Esophagus muscularis mucosa (tissue), 4 donors: ENCODE data around the gene NTN3. TPM values are rescaled to one million over a fixed set of nuclear protein-coding genes. Genes with fewer than 3 reads are reported as not detected.
A peak's percentile ranks its signal among the peaks of the same experiment; 100 is the strongest.

Experiments
- DNase-seq: peaks from one replicate; pipeline ENCODE4 v3.0.0-alpha.2; 2017; ENCODE audit errors: extremely low spot score
- H3K27ac ChIP-seq, 4 donors: fragments of 200-600 bp; sonication (generic); replicated peaks in 1 of 4; 1 replicate in 3 of 4; 2 replicates in 1 of 4; pipeline ENCODE4 v1.5.1; 2016 to 2019; ENCODE audit warnings: mild to moderate bottlenecking in 1 of 4
- H3K27me3 ChIP-seq, 4 donors: fragments of 200-600 bp; sonication (generic); one replicate each; pipeline versions ENCODE4 v1.5.1 to v1.6.0; 2016 to 2019
- H3K36me3 ChIP-seq, 4 donors: fragments of 200-600 bp; sonication (generic); one replicate each; pipeline ENCODE4 v1.5.1; 2016 to 2019
- H3K4me1 ChIP-seq, 4 donors: fragments of 200-600 bp; sonication (generic); one replicate each; pipeline ENCODE4 v1.5.1; 2016 to 2019
- H3K4me3 ChIP-seq, 4 donors: fragments of 200-600 bp; sonication (generic); 1 replicate in 2 of 4; 2 replicates in 2 of 4; pipeline ENCODE4 v1.5.1; 2016 to 2019; ENCODE audit warnings: mild to moderate bottlenecking in 4 of 4, moderate library complexity in 1 of 4
- H3K9me3 ChIP-seq, 4 donors: fragments of 200-600 bp; sonication (generic); 1 replicate in 3 of 4; 2 replicates in 1 of 4; pipeline ENCODE4 v1.5.1; 2016 to 2019
- EP300 ChIP-seq: sonication (generic); formaldehyde crosslinking; IDR thresholded peaks from one replicate; pipeline ENCODE4 v1.6.1; 2017; ENCODE audit warnings: antibody characterized with exemption
- POLR2A ChIP-seq: fragments of 450-650 bp; IDR thresholded peaks from one replicate; pipeline ENCODE4 v1.6.1; 2017; ENCODE audit warnings: antibody characterized with exemption, moderate library complexity, mild to moderate bottlenecking, low read depth
- POLR2AphosphoS5 ChIP-seq, 2 donors: sonication (generic); formaldehyde crosslinking; IDR thresholded peaks; one replicate each; pipeline ENCODE4 v1.6.1; 2017; ENCODE audit warnings: antibody characterized with exemption in 2 of 2
- WGBS: methylation state at CpG from one replicate; pipeline ENCODE4 v1.1.5; 2018; 5-methylcytosine and 5-hydroxymethylcytosine counted together
- intact Hi-C: fragments of 100-400 bp; cut with DNase I; formaldehyde crosslinking; loops from one replicate; pipeline ENCODE4 v1.15.1; 2023
- total RNA-seq, 4 donors: library from RNA; depleted of rRNA; stranded (reverse); fragments of >200 nt; gene quantifications; one replicate each; pipeline versions ENCODE4 v1.1.0 to v1.2.1, GENCODE V29; 2016
- TF ChIP-seq, protein P1 (sequence below), 3 experiments: fragments of 200-600 bp in 2 of 3; fragments of 450-650 bp in 1 of 3; sonication (generic) in 2 of 3; IDR thresholded peaks; one replicate each; pipeline ENCODE4 v1.5.1; 2017 to 2019; ENCODE audit warnings: antibody characterized with exemption in 3 of 3, mild to moderate bottlenecking in 2 of 3, moderate library complexity in 1 of 3

The NTN3 gene
- total RNA-seq, 4 donors from 2014 or later: 0.19 to 0.42 (median 0.29) TPM; not detected in 1

DNA sequence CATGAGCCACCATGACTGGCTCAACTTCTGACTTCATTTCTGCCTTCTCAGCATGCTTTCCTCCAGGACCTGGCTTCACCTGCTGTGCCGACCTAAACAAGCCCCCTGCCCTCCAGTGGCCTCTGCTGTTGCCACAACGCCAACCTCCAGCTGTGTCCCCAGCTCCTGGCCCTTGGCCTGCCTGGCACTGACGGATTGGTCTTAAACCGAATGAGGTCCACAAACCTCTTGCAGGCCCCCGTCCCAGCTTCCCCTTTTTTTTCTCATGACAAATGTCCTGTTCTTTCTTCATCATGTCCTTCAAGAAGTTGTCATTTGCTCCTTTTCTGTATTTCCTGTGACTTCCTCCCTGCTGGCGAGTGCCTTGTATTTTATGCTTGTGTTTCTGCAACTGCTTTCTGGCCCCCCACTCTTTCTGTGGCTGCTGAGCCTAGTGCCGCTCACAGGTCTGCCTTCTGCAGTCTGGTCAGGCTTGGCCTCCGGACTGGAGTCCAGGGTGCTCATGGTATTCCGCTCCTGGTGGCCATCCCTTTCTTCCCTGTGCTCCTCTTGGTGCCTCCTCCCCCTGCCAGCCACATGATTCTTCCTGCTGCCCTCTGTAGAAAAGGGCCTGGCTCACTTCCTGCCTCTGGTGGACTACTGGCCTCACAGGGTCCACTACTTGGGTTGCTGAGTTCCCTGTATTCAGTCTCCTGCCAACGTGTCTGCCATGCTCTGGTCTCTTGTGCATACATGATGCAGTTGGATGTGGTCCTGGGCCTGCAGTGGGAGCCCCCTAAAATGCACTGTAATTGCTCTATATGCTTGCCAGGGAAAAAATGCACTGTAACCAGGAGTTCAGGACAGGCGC, 45.5 kb downstream of the NTN3 start:
- H3K4me1 ChIP-seq: peaks cover 70 to 85% (median 83%) of the 10 kb centered on the region in 4 donors
- no peak for DNase-seq
- intact Hi-C loops: no loop called here
- H3K27ac ChIP-seq: peak overlapping the region; percentile 96 to 100 (median 99)
- H3K4me3 ChIP-seq: peak overlapping the region; percentile 23 to 100 (median 91)
- H3K27me3 ChIP-seq: peaks cover 0 to 5% (median 0%) of the 10 kb centered on the region in 4 donors
- peaks cover 0 to 13% (median 9%) of the 10 kb centered on the region in 4 donors for H3K36me3 ChIP-seq
- H3K9me3 ChIP-seq: no peaks in the 10 kb centered on the region
- TF ChIP-seq EP300 (no peak), POLR2AphosphoS5 (IDR thresholded peaks at IDR 0.05) (no peak)
- TF ChIP-seq, protein P1, sequence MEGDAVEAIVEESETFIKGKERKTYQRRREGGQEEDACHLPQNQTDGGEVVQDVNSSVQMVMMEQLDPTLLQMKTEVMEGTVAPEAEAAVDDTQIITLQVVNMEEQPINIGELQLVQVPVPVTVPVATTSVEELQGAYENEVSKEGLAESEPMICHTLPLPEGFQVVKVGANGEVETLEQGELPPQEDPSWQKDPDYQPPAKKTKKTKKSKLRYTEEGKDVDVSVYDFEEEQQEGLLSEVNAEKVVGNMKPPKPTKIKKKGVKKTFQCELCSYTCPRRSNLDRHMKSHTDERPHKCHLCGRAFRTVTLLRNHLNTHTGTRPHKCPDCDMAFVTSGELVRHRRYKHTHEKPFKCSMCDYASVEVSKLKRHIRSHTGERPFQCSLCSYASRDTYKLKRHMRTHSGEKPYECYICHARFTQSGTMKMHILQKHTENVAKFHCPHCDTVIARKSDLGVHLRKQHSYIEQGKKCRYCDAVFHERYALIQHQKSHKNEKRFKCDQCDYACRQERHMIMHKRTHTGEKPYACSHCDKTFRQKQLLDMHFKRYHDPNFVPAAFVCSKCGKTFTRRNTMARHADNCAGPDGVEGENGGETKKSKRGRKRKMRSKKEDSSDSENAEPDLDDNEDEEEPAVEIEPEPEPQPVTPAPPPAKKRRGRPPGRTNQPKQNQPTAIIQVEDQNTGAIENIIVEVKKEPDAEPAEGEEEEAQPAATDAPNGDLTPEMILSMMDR (IDR thresholded peaks at IDR 0.05): no peak
- WGBS: 61% methylated on average over 10 of the region's 11 CpGs

DNA sequence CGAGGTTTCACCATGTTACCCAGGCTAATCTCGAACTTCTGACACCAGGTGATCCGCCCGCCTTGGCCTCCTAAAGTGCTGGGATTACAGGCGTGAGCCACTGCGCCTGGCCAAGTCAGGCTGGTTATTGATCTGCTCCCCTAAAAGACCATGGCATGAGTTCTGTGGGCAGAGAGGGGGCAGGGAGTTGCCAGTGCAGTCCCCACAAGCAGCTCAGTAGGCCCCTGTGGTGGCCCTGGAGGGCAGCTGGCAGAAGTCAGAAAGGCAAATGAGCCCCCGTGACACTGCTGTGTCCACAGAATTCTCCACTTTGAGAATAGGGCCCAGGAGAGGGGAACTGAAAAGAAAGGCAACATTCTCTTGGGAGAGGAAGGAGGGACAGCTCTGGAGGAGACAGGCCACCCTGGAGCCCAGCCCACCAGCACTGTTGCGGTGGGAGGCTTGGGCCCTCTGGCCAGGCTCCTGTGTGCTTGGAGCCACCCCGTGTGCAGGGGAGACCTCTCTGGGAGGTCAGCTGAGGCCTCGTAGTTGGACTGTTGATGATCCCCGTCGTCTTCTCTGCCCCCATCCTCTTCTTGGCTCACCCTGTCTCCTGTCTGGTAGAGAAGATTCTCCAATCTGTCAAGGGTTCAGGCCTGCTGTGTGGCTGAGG, 47.0 kb downstream of the NTN3 start:
- 72% methylated on average over 10 of the region's 12 CpGs for WGBS
- intact Hi-C loops: no loop called here
- Histone ChIP-seq H3K36me3 (peaks cover 0 to 21% (median 17%) of the 10 kb centered on the region in 4 donors), H3K9me3 (no peaks in the 10 kb centered on the region), H3K27ac (peak overlapping the region; percentile 92 to 100 (median 98)), H3K27me3 (peaks cover 0 to 5% (median 0%) of the 10 kb centered on the region in 4 donors), H3K4me1 (peaks cover 64 to 71% (median 69%) of the 10 kb centered on the region in 4 donors), H3K4me3 (no peak overlapping the region)
- no peak for DNase-seq
- TF ChIP-seq POLR2A (no peak), EP300 (no peak)
- TF ChIP-seq, protein P1 (IDR thresholded peaks at IDR 0.05): no peak

DNA sequence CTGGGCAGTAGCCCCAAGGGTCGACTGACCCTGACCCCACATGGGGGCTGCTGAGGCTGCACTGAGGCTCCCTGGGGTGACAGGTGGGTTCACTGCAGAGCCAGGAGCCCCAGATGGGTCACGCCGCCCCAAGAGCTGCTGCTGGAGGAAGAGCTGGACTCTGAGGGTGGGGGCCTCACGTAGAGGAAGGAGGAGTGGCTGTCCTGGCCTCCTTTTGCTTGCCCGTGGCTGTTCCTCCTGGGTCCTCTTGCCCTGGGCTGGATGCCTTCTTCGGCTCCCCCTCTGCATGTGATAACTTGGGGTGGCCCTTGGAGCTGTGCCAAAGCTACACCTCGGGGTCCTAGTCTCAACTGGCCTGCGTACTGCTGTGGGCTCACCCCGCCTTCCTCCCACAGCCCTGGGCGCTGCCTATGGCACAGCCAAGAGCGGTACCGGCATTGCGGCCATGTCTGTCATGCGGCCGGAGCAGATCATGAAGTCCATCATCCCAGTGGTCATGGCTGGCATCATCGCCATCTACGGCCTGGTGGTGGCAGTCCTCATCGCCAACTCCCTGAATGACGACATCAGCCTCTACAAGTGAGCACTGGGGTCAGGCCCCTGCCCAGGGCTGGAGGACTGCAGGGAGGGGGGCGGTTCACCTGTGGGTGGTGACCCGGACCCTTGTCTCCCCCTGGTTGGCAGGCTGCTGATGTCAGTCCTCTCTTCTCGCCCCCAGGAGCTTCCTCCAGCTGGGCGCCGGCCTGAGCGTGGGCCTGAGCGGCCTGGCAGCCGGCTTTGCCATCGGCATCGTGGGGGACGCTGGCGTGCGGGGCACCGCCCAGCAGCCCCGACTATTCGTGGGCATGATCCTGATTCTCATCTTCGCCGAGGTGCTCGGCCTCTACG, 48.0 kb downstream of the NTN3 start:
- DNase-seq: no peak
- 82% methylated on average over 34 of the region's 39 CpGs for WGBS
- intact Hi-C loops: no loop called here
- Histone ChIP-seq H3K27me3 (peaks cover 0 to 5% (median 0%) of the 10 kb centered on the region in 4 donors), H3K27ac (peak overlapping the region; percentile 92 to 100 (median 98)), H3K9me3 (no peaks in the 10 kb centered on the region), H3K4me3 (peak overlapping the region; percentile 65 to 87 (median 73)), H3K36me3 (peaks cover 0 to 31% (median 27%) of the 10 kb centered on the region in 4 donors), H3K4me1 (peaks cover 61 to 68% (median 67%) of the 10 kb centered on the region in 4 donors)
- TF ChIP-seq POLR2A: no peak
- TF ChIP-seq, protein P1 (IDR thresholded peaks at IDR 0.05): no peak
- TF ChIP-seq EP300: no peak
- no peak for TF ChIP-seq POLR2AphosphoS5 (IDR thresholded peaks at IDR 0.05)

DNA sequence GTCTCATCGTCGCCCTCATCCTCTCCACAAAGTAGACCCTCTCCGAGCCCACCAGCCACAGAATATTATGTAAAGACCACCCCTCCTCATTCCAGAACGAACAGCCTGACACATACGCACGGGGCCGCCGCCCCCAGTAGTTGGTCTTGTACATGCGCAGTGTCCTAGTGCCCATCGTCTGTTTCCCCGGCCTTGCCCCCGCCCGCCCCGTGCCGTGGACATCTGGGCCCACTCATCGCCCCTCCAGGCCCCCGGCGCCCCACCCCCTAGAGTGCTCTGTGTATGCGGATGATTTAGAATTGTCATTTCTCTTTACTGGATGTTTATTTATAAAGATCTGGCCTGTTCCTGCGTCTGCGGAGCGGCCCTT, 48.6 kb downstream of the NTN3 start:
- 45% methylated on average over 21 of the region's 22 CpGs for WGBS
- H3K27me3 ChIP-seq: peaks cover 0 to 2% (median 0%) of the 10 kb centered on the region in 4 donors
- intact Hi-C loops: no loop called here
- TF ChIP-seq, protein P1 (IDR thresholded peaks at IDR 0.05): no peak
- no peak for TF ChIP-seq POLR2A
- no peak for TF ChIP-seq EP300
- TF ChIP-seq POLR2AphosphoS5 (IDR thresholded peaks at IDR 0.05): no peak
- no peak for DNase-seq
- no peaks in the 10 kb centered on the region for H3K9me3 ChIP-seq
- H3K27ac ChIP-seq: peak overlapping the region; percentile 92 to 100 (median 98)
- H3K36me3 ChIP-seq: peaks cover 0 to 37% (median 33%) of the 10 kb centered on the region in 4 donors
- H3K4me3 ChIP-seq: peak overlapping the region; percentile 65 to 87 (median 73)
- H3K4me1 ChIP-seq: peaks cover 61 to 68% (median 65%) of the 10 kb centered on the region in 4 donors
